H1 (cell line): ENCODE results near the gene GRIA4. TPM values are rescaled to one million over a fixed set of nuclear protein-coding genes. Genes with fewer than 3 reads are reported as not detected.

Experiments used
- CTCF ChIA-PET: fragments of 300-600 bp; sonication (Branson Sonifier 250); formaldehyde crosslinking; loops from one replicate; lab custom pipeline; 2021; ENCODE audit not compliant: partially characterized antibody; lab: Charles Lee
- POLR2A ChIA-PET: fragments of 300-600 bp; sonication (Branson Sonifier 250); formaldehyde crosslinking; loops from one replicate; lab custom pipeline; 2021; ENCODE audit warnings: inconsistent platforms; ENCODE audit not compliant: partially characterized antibody; lab: Charles Lee
- DNase-seq, 2 experiments: peaks; one replicate each; pipeline versions ENCODE4 v3.0.0 to v3.0.0-alpha.2; 2010 to 2022; ENCODE audit warnings: low spot score in 2 of 2, low read depth in 1 of 2, mixed read lengths in 1 of 2
- FAIRE-seq: peaks from 2 replicates; lab custom pipeline; 2011; peaks lifted over from hg19 to GRCh38; lab: Jason Lieb, UNC
- H2AFZ ChIP-seq: 2 replicates; pipeline ENCODE4 v1.8.1; 2012; ENCODE audit warnings: low read length, inconsistent platforms
- H2AK5ac ChIP-seq: 2 replicates; pipeline ENCODE4 v1.6.1; 2013; ENCODE audit warnings: low read depth, low read length
- H2BK120ac ChIP-seq: replicated peaks from 2 replicates; pipeline ENCODE3; 2013; ENCODE audit warnings: low read depth, low read length, inconsistent platforms
- H2BK12ac ChIP-seq: 2 replicates; pipeline ENCODE4 v1.6.1; 2013; ENCODE audit warnings: low read depth, low read length
- H2BK15ac ChIP-seq: 2 replicates; pipeline ENCODE4 v1.6.1; 2013; ENCODE audit warnings: low read length
- H2BK20ac ChIP-seq: 2 replicates; pipeline ENCODE4 v1.6.1; 2013; ENCODE audit warnings: low read length
- H2BK5ac ChIP-seq: 2 replicates; pipeline ENCODE4 v1.6.1; 2013; ENCODE audit warnings: low read depth, low read length
- H3K14ac ChIP-seq: 2 replicates; pipeline ENCODE4 v1.6.1; 2013; ENCODE audit warnings: inconsistent platforms; ENCODE audit not compliant: insufficient read length
- H3K18ac ChIP-seq: 2 replicates; pipeline ENCODE4 v1.6.1; 2013; ENCODE audit warnings: low read length; ENCODE audit errors: extremely low read depth
- H3K23ac ChIP-seq: 2 replicates; pipeline ENCODE4 v1.6.1; 2013; ENCODE audit warnings: inconsistent platforms; ENCODE audit not compliant: insufficient read length
- H3K23me2 ChIP-seq: 2 replicates; pipeline ENCODE4 v1.6.1; 2013; ENCODE audit warnings: low read depth, low read length
- H3K27ac ChIP-seq: 2 replicates; pipeline ENCODE4 v1.6.1; 2011; ENCODE audit warnings: low read depth, low read length, inconsistent platforms
- H3K27me3 ChIP-seq, 4 experiments: replicated peaks in 1 of 4; 1 replicate in 1 of 4; 2 replicates in 3 of 4; pipeline versions ENCODE4 v1.6.1 to v1.8.1; 2011 to 2013; ENCODE audit warnings: low read length in 3 of 4, mild to moderate bottlenecking in 3 of 4, inconsistent platforms in 2 of 4, mixed read lengths in 2 of 4, moderate library complexity in 1 of 4; ENCODE audit not compliant: control insufficient read depth in 3 of 4, insufficient read depth in 3 of 4; ENCODE audit errors: extremely low read depth in 1 of 4
- H3K36me3 ChIP-seq, 4 experiments: 2 replicates each; pipeline versions ENCODE4 v1.6.1 to v1.8.1; 2011 to 2013; ENCODE audit warnings: mild to moderate bottlenecking in 4 of 4, low read length in 3 of 4, moderate library complexity in 2 of 4, control low read depth in 1 of 4, inconsistent platforms in 1 of 4; ENCODE audit not compliant: insufficient read depth in 4 of 4, control insufficient read depth in 2 of 4
- H3K4ac ChIP-seq: replicated peaks from 2 replicates; pipeline ENCODE3; 2013; ENCODE audit warnings: low read length, low read depth, mixed read lengths, inconsistent platforms; ENCODE audit not compliant: insufficient read length
- H3K4me1 ChIP-seq, 4 experiments: replicated peaks in 1 of 4; 1 replicate in 1 of 4; 2 replicates in 3 of 4; pipeline versions ENCODE4 v1.6.1 to v1.8.1; 2011 to 2013; ENCODE audit warnings: low read length in 3 of 4, inconsistent platforms in 2 of 4, mixed read lengths in 1 of 4; ENCODE audit not compliant: insufficient read depth in 4 of 4, control insufficient read depth in 3 of 4
- H3K4me2 ChIP-seq, 2 experiments: 2 replicates each; pipeline versions ENCODE4 v1.6.1 to v1.8.1; 2011 to 2013; ENCODE audit warnings: low read depth in 2 of 2, low read length in 2 of 2, control low read depth in 1 of 2, inconsistent platforms in 1 of 2, mild to moderate bottlenecking in 1 of 2; ENCODE audit not compliant: insufficient read depth in 1 of 2
- H3K4me3 ChIP-seq, 4 experiments: fragments of 200-600, 300-600 bp in 1 of 4; sonication (generic), shearing (Covaris generic), sonication (Bioruptor Twin) in 1 of 4; 2 replicates each; pipeline versions ENCODE4 v1.5.1 to v1.8.1; 2011 to 2016; ENCODE audit warnings: low read length in 4 of 4, low read depth in 3 of 4, control low read depth in 2 of 4, inconsistent platforms in 2 of 4, mild to moderate bottlenecking in 2 of 4, mixed read lengths in 1 of 4, moderate library complexity in 1 of 4; ENCODE audit not compliant: insufficient read depth in 2 of 4; ENCODE audit errors: extremely low read depth in 1 of 4
- H3K56ac ChIP-seq: replicated peaks from 2 replicates; pipeline ENCODE3; 2013; ENCODE audit warnings: low read depth, mild to moderate bottlenecking, mixed read lengths, low read length, inconsistent platforms; ENCODE audit not compliant: insufficient read length
- H3K79me1 ChIP-seq: 2 replicates; pipeline ENCODE4 v1.6.1; 2013; ENCODE audit warnings: low read depth, low read length, control low read depth
- H3K79me2 ChIP-seq, 2 experiments: 2 replicates each; pipeline versions ENCODE4 v1.6.1 to v1.8.1; 2012 to 2013; ENCODE audit warnings: low read length in 2 of 2, mild to moderate bottlenecking in 2 of 2, inconsistent platforms in 1 of 2; ENCODE audit not compliant: insufficient read depth in 2 of 2, control insufficient read depth in 1 of 2
- H3K9ac ChIP-seq, 4 experiments: replicated peaks in 1 of 4; 1 replicate in 1 of 4; 2 replicates in 3 of 4; pipeline versions ENCODE4 v1.6.1 to v1.8.1; 2011 to 2013; ENCODE audit warnings: low read depth in 3 of 4, low read length in 3 of 4, control low read depth in 2 of 4, mild to moderate bottlenecking in 2 of 4, moderate library complexity in 2 of 4, inconsistent platforms in 1 of 4; ENCODE audit errors: extremely low read depth in 1 of 4
- H3K9me3 ChIP-seq, 2 experiments: 2 replicates each; pipeline versions ENCODE4 v1.6.1 to v1.8.1; 2012 to 2013; ENCODE audit warnings: mild to moderate bottlenecking in 2 of 2, moderate library complexity in 2 of 2, control low read depth in 1 of 2, inconsistent platforms in 1 of 2, low read depth in 1 of 2, low read length in 1 of 2, mixed read lengths in 1 of 2; ENCODE audit not compliant: insufficient read depth in 2 of 2
- H4K20me1 ChIP-seq, 2 experiments: replicated peaks in 1 of 2; 2 replicates each; pipeline versions ENCODE3 to v1.8.1; 2011 to 2013; ENCODE audit warnings: inconsistent platforms in 2 of 2, low read length in 2 of 2, mild to moderate bottlenecking in 1 of 2; ENCODE audit not compliant: insufficient read depth in 2 of 2, control insufficient read depth in 1 of 2
- H4K5ac ChIP-seq: 2 replicates; pipeline ENCODE4 v1.6.1; 2013; ENCODE audit warnings: low read length, low read depth, mixed read lengths, inconsistent platforms; ENCODE audit not compliant: insufficient read length
- H4K8ac ChIP-seq: 2 replicates; pipeline ENCODE4 v1.8.0; 2013; ENCODE audit warnings: mild to moderate bottlenecking, moderate library complexity, low read length, inconsistent platforms; ENCODE audit not compliant: insufficient read depth; ENCODE audit errors: extremely low read depth
- H4K91ac ChIP-seq: replicated peaks from 2 replicates; pipeline ENCODE3; 2013; ENCODE audit warnings: low read length, mixed read lengths, inconsistent platforms; ENCODE audit not compliant: insufficient read length
- CREB1 ChIP-seq: IDR thresholded peaks from 2 replicates; pipeline ENCODE4 v1.6.1; 2012; ENCODE audit warnings: inconsistent platforms
- JUND ChIP-seq: IDR thresholded peaks from 2 replicates; pipeline ENCODE4 v1.6.1; 2011; ENCODE audit warnings: mild to moderate bottlenecking, improper control_type of control experiment, low read length
- PHF8 ChIP-seq: fragments of 200-600 bp; sonication (generic); conservative IDR thresholded peaks from 2 replicates; pipeline ENCODE4 v1.7.1; 2012; ENCODE audit warnings: low read depth, mild to moderate bottlenecking, inconsistent platforms, low read length, moderate library complexity
- RBBP5 ChIP-seq: IDR thresholded peaks from 2 replicates; pipeline ENCODE4 v1.7.1; 2012; ENCODE audit warnings: low read depth, mild to moderate bottlenecking, inconsistent platforms, low read length, moderate library complexity, borderline replicate concordance
- SIN3A ChIP-seq, 2 experiments: IDR thresholded peaks in 1 of 2; conservative IDR thresholded peaks in 1 of 2; 2 replicates each; pipeline ENCODE4 v1.6.1; 2011 to 2012; ENCODE audit warnings: low read length in 2 of 2, improper control_type of control experiment in 1 of 2, low read depth in 1 of 2, mild to moderate bottlenecking in 1 of 2
- SP1 ChIP-seq: IDR thresholded peaks from 2 replicates; pipeline ENCODE4 v1.6.1; 2011; ENCODE audit warnings: low read depth, low read length
- SUZ12 ChIP-seq: fragments of 200-600 bp; sonication (generic); IDR thresholded peaks from 2 replicates; pipeline ENCODE4 v1.6.1; 2012; ENCODE audit warnings: mild to moderate bottlenecking, inconsistent platforms, low read length, moderate library complexity, mixed read lengths
- WGBS, 2 experiments: shearing (Covaris generic) in 1 of 2; methylation state at CpG; one replicate each; pipeline versions ENCODE4 v1.1.6 to v1.1.7; 2013 to 2015; ENCODE audit warnings: low lambda C conversion rate in 2 of 2, mixed read lengths in 2 of 2, inconsistent platforms in 1 of 2, low coverage in 1 of 2, missing lambda C conversion rate in 1 of 2; ENCODE audit not compliant: insufficient replicate concordance in 2 of 2, insufficient coverage in 1 of 2, insufficient read length in 1 of 2; ENCODE audit errors: extremely low coverage in 1 of 2, missing lambda C conversion rate in 1 of 2; 5-methylcytosine and 5-hydroxymethylcytosine counted together
- polyA plus RNA-seq, 7 experiments: library from polyadenylated mRNA; depleted of rRNA in 3 of 7; stranded (reverse) in 5 of 7; unstranded in 2 of 7; fragments of >200 nt in 5 of 7; fragments of 200-250 nt in 2 of 7; gene quantifications; 1 replicate in 5 of 7; 2 replicates in 1 of 7; 4 replicates in 1 of 7; pipeline versions ENCODE4 v1.2.1 to v1.2.3, GENCODE V29; 2011 to 2013; ENCODE audit warnings: missing spikeins in 2 of 7, mixed read lengths in 2 of 7
- total RNA-seq: library from RNA; stranded (reverse); fragmentation: NEBNext Ultra II Directional; extraction: Animal tissue kit (Norgen Biotek cat#: 25700); gene quantifications from 2 replicates; pipeline ENCODE4 v1.2.1, GENCODE V29; 2021

GRIA4 gene
- total and polyA plus RNA-seq, 2 of the 8 experiments (the other 6 are each of a cell fraction or from before 2014, with no cell fraction given) = 12.5 to 21.8 TPM

- ChIA-PET CTCF (no interaction called here), POLR2A (no interaction called here)
- Histone ChIP-seq H3K14ac (no peak overlapping the region), H3K4me2 (no peak overlapping the region), H3K4me1 (peaks cover 0 to 5% (median 2%) of the 10 kb centered on the region in 4 experiments; a peak in 2 of 7 replicates), H2BK120ac (no peak overlapping the region), H2BK15ac (no peak overlapping the region), H3K36me3 (no peaks in the 10 kb centered on the region), H2AFZ (no peak overlapping the region), H3K27me3 (no peaks in the 10 kb centered on the region), H4K20me1 (no peaks in the 10 kb centered on the region), H2BK12ac (no peak overlapping the region), H3K18ac (no peak overlapping the region), H3K79me1 (no peaks in the 10 kb centered on the region), H4K5ac (no peak overlapping the region), H3K9ac (no peak overlapping the region), H3K9me3 (no peaks in the 10 kb centered on the region), H3K79me2 (no peaks in the 10 kb centered on the region), H3K56ac (no peak overlapping the region), H3K27ac (no peak overlapping the region), H2AK5ac (no peak overlapping the region), H4K8ac (no peak overlapping the region), H2BK20ac (no peak overlapping the region), H4K91ac (no peak overlapping the region), H2BK5ac (no peak overlapping the region), H3K4me3 (no peak overlapping the region), H3K23ac (no peak overlapping the region), H3K23me2 (no peaks in the 10 kb centered on the region), H3K4ac (no peak overlapping the region)
- TF ChIP-seq SUZ12 (no peak), PHF8 (no peak), SP1 (no peak), SIN3A (conservative IDR thresholded peaks at IDR 0.05 in 1 of 2, IDR thresholded peaks at IDR 0.05 in 1 of 2; ENCODE audit: low read depth in 1 of 2, low read length in 2 of 2) (no peak), RBBP5 (no peak), CREB1 (no peak), JUND (no peak)
- DNase-seq (no peak), FAIRE-seq (no peak)
- 79% methylated on average over 2 of the region's 2 CpGs; no CpG with 5 or more reads in 1 of the 2 experiments for WGBS, 2 experiments
Observed at GRCh38 chr11:105937738-105938137, 327.9 kb downstream of the GRIA4 start.
